Caco-2 (cell line): Measurements from ENCODE around the gene MEF2C. TPM values are rescaled to one million over a fixed set of nuclear protein-coding genes. Genes with fewer than 3 reads are reported as not detected.

Source experiments
- BruUV-seq: library from RNA; stranded (reverse); fragments of 400-500 nt; replicated peaks from 2 replicates; lab custom pipeline; 2021; lab: Mats Ljungman, UMichigan
- CTCF ChIA-PET: fragments of 300-600 bp; sonication (Branson Sonifier 250); formaldehyde crosslinking; loops from one replicate; lab custom pipeline; 2022; ENCODE audit warnings: antibody characterized with exemption; lab: Charles Lee
- POLR2A ChIA-PET: fragments of 300-600 bp; sonication (Branson Sonifier 250); formaldehyde crosslinking; loops from one replicate; lab custom pipeline; 2022; ENCODE audit warnings: antibody characterized with exemption; lab: Charles Lee
- DNase-seq, 2 experiments: peaks; one replicate each; pipeline versions ENCODE4 v3.0.0 to v3.0.0-alpha.2; 2020 to 2022
- H3K27me3 ChIP-seq: replicated peaks from 2 replicates; pipeline ENCODE4 v1.6.0; 2011; ENCODE audit warnings: low read length; ENCODE audit not compliant: control insufficient read depth, insufficient read depth
- H3K36me3 ChIP-seq: 2 replicates; pipeline ENCODE4 v1.5.1; 2011; ENCODE audit warnings: low read length; ENCODE audit not compliant: control insufficient read depth, insufficient read depth
- H3K4me1 ChIP-seq: fragments of 250-450 bp; sonication (Bioruptor Pico); 2 replicates; pipeline ENCODE4 v1.5.1; 2020; ENCODE audit warnings: mild to moderate bottlenecking
- H3K4me3 ChIP-seq: 2 replicates; pipeline ENCODE4 v1.5.1; 2011; ENCODE audit warnings: low read depth, mild to moderate bottlenecking, control low read depth, low read length
- H3K9me3 ChIP-seq: fragments of 250-450 bp; sonication (Bioruptor Pico); 2 replicates; pipeline ENCODE4 v1.5.1; 2020; ENCODE audit warnings: mild to moderate bottlenecking, moderate library complexity
- H3K27ac Mint-ChIP-seq: one replicate; pipeline ENCODE4 v1.8.0; 2022; ENCODE audit warnings: mixed read lengths; ENCODE audit not compliant: unreplicated experiment
- H3K27me3 Mint-ChIP-seq: one replicate; pipeline ENCODE4 v1.8.0; 2022; ENCODE audit warnings: mixed read lengths; ENCODE audit not compliant: insufficient read depth, unreplicated experiment
- H3K36me3 Mint-ChIP-seq: one replicate; pipeline ENCODE4 v1.8.0; 2022; ENCODE audit warnings: mild to moderate bottlenecking, mixed read lengths; ENCODE audit not compliant: insufficient read depth, unreplicated experiment
- H3K4me1 Mint-ChIP-seq: one replicate; pipeline ENCODE4 v1.8.0; 2022; ENCODE audit warnings: low read depth, mixed read lengths; ENCODE audit not compliant: unreplicated experiment
- H3K4me3 Mint-ChIP-seq: one replicate; pipeline ENCODE4 v1.8.0; 2022; ENCODE audit warnings: mild to moderate bottlenecking, moderate library complexity, mixed read lengths; ENCODE audit not compliant: unreplicated experiment
- H3K9me3 Mint-ChIP-seq: one replicate; pipeline ENCODE4 v1.8.0; 2022; ENCODE audit warnings: mixed read lengths; ENCODE audit not compliant: unreplicated experiment
- intact Hi-C: fragments of 100-400 bp; cut with micrococcal nuclease; formaldehyde crosslinking; loops from one replicate; pipeline ENCODE4 v1.10.0; 2022; ENCODE audit not compliant: unreplicated experiment
- total RNA-seq: library from RNA; stranded (reverse); gene quantifications from 2 replicates; pipeline ENCODE4 v1.2.3, GENCODE V29; 2022
- TF ChIP-seq, protein P1 (sequence below), 2 experiments: fragments of 200-600 bp in 1 of 2; IDR thresholded peaks; 1 replicate in 1 of 2; 2 replicates in 1 of 2; pipeline versions ENCODE4 v1.5.1 to v1.8.0; 2011 to 2022; ENCODE audit warnings: antibody characterized with exemption in 1 of 2, control low read depth in 1 of 2, inconsistent platforms in 1 of 2, low read depth in 1 of 2, low read length in 1 of 2, mild to moderate bottlenecking in 1 of 2, moderate library complexity in 1 of 2; ENCODE audit not compliant: insufficient read depth in 1 of 2, severe bottlenecking in 1 of 2, unreplicated experiment in 1 of 2

The MEF2C gene
- total RNA-seq, 1 experiment from 2014 or later, result 1.5 TPM

DNA sequence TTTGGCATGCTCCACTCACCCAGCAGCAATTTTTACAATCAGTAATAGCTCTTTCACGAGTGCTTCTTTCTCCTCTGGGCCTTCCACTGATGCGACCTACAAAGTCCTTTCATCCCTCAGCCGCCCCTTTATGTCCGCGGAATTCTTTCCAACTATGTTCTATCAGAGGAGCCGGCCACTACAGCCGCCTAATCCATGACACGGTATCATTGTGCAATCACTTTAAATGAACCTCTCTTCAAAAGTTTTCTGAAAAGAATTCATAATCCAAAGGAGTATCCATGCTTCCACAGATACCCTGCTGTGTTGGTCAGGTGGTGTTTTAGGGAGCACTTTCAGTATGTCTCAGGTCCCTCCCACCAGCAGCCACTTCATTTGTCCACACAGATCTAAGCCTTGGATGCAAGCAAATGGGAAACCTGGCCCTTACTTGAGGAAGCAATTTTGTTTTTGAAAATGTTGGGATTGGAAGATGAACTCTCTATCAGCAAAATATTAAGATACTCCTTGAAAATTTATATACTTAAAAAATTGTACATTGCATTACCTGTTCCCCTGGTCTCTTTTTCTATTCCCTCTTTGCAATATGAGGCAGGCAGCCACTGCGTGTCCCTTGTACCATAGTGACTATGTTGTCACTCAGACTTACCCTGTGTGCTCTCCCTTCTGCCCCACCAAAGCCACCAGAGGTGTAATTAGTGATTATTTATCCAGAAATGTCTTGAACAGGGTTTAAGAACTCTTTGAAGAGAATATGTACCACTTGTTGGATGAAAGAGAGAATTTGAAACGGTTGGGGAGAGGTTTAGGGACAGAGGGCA is 12.9 kb upstream of the MEF2C start:
- Mint-ChIP-seq H3K4me1 (no peaks in the 10 kb centered on the region), H3K27ac (peak overlapping the region; percentile 55), H3K36me3 (no peaks in the 10 kb centered on the region), H3K27me3 (no peaks in the 10 kb centered on the region), H3K9me3 (no peaks in the 10 kb centered on the region), H3K4me3 (no peak overlapping the region)
- TF ChIP-seq, protein P1, sequence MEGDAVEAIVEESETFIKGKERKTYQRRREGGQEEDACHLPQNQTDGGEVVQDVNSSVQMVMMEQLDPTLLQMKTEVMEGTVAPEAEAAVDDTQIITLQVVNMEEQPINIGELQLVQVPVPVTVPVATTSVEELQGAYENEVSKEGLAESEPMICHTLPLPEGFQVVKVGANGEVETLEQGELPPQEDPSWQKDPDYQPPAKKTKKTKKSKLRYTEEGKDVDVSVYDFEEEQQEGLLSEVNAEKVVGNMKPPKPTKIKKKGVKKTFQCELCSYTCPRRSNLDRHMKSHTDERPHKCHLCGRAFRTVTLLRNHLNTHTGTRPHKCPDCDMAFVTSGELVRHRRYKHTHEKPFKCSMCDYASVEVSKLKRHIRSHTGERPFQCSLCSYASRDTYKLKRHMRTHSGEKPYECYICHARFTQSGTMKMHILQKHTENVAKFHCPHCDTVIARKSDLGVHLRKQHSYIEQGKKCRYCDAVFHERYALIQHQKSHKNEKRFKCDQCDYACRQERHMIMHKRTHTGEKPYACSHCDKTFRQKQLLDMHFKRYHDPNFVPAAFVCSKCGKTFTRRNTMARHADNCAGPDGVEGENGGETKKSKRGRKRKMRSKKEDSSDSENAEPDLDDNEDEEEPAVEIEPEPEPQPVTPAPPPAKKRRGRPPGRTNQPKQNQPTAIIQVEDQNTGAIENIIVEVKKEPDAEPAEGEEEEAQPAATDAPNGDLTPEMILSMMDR (IDR thresholded peaks at IDR 0.05; ENCODE audit: insufficient read depth in 1 of 2, low read depth in 1 of 2, low read length in 1 of 2, severe bottlenecking in 1 of 2, unreplicated experiment in 1 of 2), result no peak
- Histone ChIP-seq H3K36me3 (no peaks in the 10 kb centered on the region), H3K4me1 (peaks cover 11% of the 10 kb centered on the region), H3K27me3 (no peaks in the 10 kb centered on the region), H3K4me3 (no peak overlapping the region), H3K9me3 (no peaks in the 10 kb centered on the region)
- peak in 1 of 2 experiments; percentile 11 for DNase-seq
- intact Hi-C loops, result no loop called here
- no TSS peak for BruUV-seq
- ChIA-PET CTCF (no interaction called here), POLR2A (no interaction called here)

DNA sequence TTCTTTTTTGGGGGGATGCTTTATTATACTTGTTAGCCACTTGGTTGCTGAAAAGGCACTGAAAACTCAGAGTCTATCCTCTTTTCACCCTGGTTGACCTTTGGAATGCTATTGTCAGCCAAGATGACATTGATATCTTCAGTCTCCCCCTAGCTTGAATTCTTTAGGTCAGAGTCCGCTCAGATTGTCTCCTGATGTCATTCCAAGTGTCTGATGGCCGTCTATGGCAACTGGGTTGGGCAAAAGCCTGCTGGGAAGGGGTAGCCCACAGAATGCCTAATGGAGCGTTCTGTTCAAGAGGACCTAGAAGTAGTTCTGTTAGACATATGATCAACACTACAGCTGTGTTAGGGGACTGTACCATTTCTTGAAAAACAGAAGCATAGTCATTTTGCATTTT is 9.7 kb upstream of the MEF2C start:
- no peak overlapping the region for H3K4me3 ChIP-seq
- ChIA-PET POLR2A (no interaction called here), CTCF (no interaction called here)
- peaks cover 11% of the 10 kb centered on the region for H3K4me1 ChIP-seq
- no peaks in the 10 kb centered on the region for H3K27me3 ChIP-seq
- Mint-ChIP-seq H3K9me3 (no peaks in the 10 kb centered on the region), H3K27me3 (no peaks in the 10 kb centered on the region), H3K27ac (no peak overlapping the region), H3K4me1 (no peaks in the 10 kb centered on the region), H3K4me3 (no peak overlapping the region), H3K36me3 (no peaks in the 10 kb centered on the region)
- no peaks in the 10 kb centered on the region for H3K36me3 ChIP-seq
- BruUV-seq, result no TSS peak
- H3K9me3 ChIP-seq, result no peaks in the 10 kb centered on the region
- peak; percentile 42 to 58 for DNase-seq
- TF ChIP-seq, protein P1 (IDR thresholded peaks at IDR 0.05; ENCODE audit: insufficient read depth in 1 of 2, low read depth in 1 of 2, low read length in 1 of 2, severe bottlenecking in 1 of 2, unreplicated experiment in 1 of 2), result no peak
- intact Hi-C loops, result loop anchor here (1.0 kb wide), 1 partner anchor 8 kb away; no protein-coding TSS in a partner anchor

GRCh38 chr5:88890070-88890781 is 7.2 kb upstream of the MEF2C start:
- ChIA-PET CTCF (no interaction called here), POLR2A (no interaction called here)
- Mint-ChIP-seq H3K4me3 (no peak overlapping the region), H3K27me3 (no peaks in the 10 kb centered on the region), H3K36me3 (no peaks in the 10 kb centered on the region), H3K27ac (no peak overlapping the region), H3K4me1 (no peaks in the 10 kb centered on the region), H3K9me3 (no peaks in the 10 kb centered on the region)
- Histone ChIP-seq H3K36me3 (no peaks in the 10 kb centered on the region), H3K27me3 (no peaks in the 10 kb centered on the region), H3K9me3 (no peaks in the 10 kb centered on the region), H3K4me3 (no peak overlapping the region), H3K4me1 (peaks cover 11% of the 10 kb centered on the region)
- intact Hi-C loops, result no loop called here
- no TSS peak for BruUV-seq
- DNase-seq, result no peak
- TF ChIP-seq, protein P1 (IDR thresholded peaks at IDR 0.05; ENCODE audit: insufficient read depth in 1 of 2, low read depth in 1 of 2, low read length in 1 of 2, severe bottlenecking in 1 of 2, unreplicated experiment in 1 of 2), result no peak
